Measurements from ENCODE around the gene ADAM17. TPM values are rescaled to one million over a fixed set of nuclear protein-coding genes. Genes with fewer than 3 reads are reported as not detected.

ADAM17 gene
- polyA plus RNA-seq, 1 donor from 2014 or later = 32.6 TPM

GRCh38 chr2:9480157-9480556 is 75.5 kb downstream of the ADAM17 start:
- TF ChIP-seq REST (IDR thresholded peaks at IDR 0.05; ENCODE audit: borderline replicate concordance) (no peak), RAD21 (conservative IDR thresholded peaks at IDR 0.05) (no peak), EP300 (conservative IDR thresholded peaks at IDR 0.05; ENCODE audit: poor library complexity, severe bottlenecking) (no peak), MXI1 (conservative IDR thresholded peaks at IDR 0.05; ENCODE audit: poor library complexity, severe bottlenecking) (no peak), SMC3 (conservative IDR thresholded peaks at IDR 0.05; ENCODE audit: poor library complexity) (no peak), EZH2 (IDR thresholded peaks at IDR 0.05; ENCODE audit: borderline replicate concordance, insufficient read depth, low read length, poor library complexity, severe bottlenecking) (no peak), POLR2AphosphoS5 (IDR thresholded peaks at IDR 0.05) (no peak), CTCF (IDR thresholded peaks at IDR 0.05; ENCODE audit: poor library complexity, severe bottlenecking) (no peak), TAF1 (IDR thresholded peaks at IDR 0.05; ENCODE audit: low read depth) (no peak)
- Histone ChIP-seq H3K27ac (ENCODE audit: low read length) (no peak overlapping the region), H3K36me3 (ENCODE audit: insufficient read depth, low read length) (no peaks in the 10 kb centered on the region), H3K9ac (ENCODE audit: low read length) (no peak overlapping the region), H3K4me3 (ENCODE audit: low read length) (no peak overlapping the region), H3K9me2 (ENCODE audit: insufficient read depth, low read length) (no peaks in the 10 kb centered on the region), H3K9me3 (ENCODE audit: low read length) (no peaks in the 10 kb centered on the region), H4K20me1 (ENCODE audit: insufficient read depth) (no peaks in the 10 kb centered on the region), H3F3A (ENCODE audit: insufficient read depth, low read length, poor library complexity, severe bottlenecking) (no peaks in the 10 kb centered on the region), H2AFZ (ENCODE audit: low read depth, low read length) (no peak overlapping the region), H3K79me2 (replicated peaks; ENCODE audit: insufficient read depth, low read length) (no peaks in the 10 kb centered on the region), H3K4me2 (ENCODE audit: low read length) (no peak overlapping the region), H3K27me3 (ENCODE audit: insufficient read depth, low read depth, low read length) (no peaks in the 10 kb centered on the region)

DNA sequence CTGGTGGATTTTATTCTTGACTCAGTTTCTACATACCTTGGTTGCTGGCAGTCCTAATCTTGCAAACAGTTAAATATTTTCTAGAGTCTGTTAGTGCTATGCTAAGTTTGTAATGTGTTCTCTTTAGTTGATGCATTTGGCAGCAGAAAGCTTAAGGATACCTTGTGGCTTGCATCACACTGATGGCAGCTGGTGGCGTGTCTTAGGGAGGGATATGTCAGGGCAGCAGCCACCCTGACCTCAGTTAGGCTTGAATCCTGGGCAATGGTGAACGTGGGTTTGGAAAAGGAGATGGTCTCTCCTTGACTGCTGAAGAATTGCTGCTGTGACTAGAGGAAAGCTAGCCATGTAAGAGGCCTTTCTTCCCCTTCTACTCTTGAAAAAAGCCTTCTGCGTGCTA is 77.1 kb downstream of the ADAM17 start:
- H3K27ac ChIP-seq (ENCODE audit: low read length) = no peak overlapping the region
- no peak overlapping the region for H3K9ac ChIP-seq (ENCODE audit: low read length)
- H3K4me2 ChIP-seq (ENCODE audit: low read length) = no peak overlapping the region
- no peaks in the 10 kb centered on the region for H3K36me3 ChIP-seq (ENCODE audit: insufficient read depth, low read length)
- no peaks in the 10 kb centered on the region for H3K79me2 ChIP-seq (replicated peaks; ENCODE audit: insufficient read depth, low read length)
- H3K9me2 ChIP-seq (ENCODE audit: insufficient read depth, low read length) = no peaks in the 10 kb centered on the region
- no peak overlapping the region for H3K4me3 ChIP-seq (ENCODE audit: low read length)
- no peaks in the 10 kb centered on the region for H3K9me3 ChIP-seq (ENCODE audit: low read length)
- no peak overlapping the region for H2AFZ ChIP-seq (ENCODE audit: low read depth, low read length)
- H3F3A ChIP-seq (ENCODE audit: insufficient read depth, low read length, poor library complexity, severe bottlenecking) = no peaks in the 10 kb centered on the region
- no peaks in the 10 kb centered on the region for H4K20me1 ChIP-seq (ENCODE audit: insufficient read depth)
- H3K27me3 ChIP-seq (ENCODE audit: insufficient read depth, low read depth, low read length) = no peaks in the 10 kb centered on the region
- TF ChIP-seq SMC3 (conservative IDR thresholded peaks at IDR 0.05; ENCODE audit: poor library complexity) (no peak), CTCF (IDR thresholded peaks at IDR 0.05; ENCODE audit: poor library complexity, severe bottlenecking) (no peak), MXI1 (conservative IDR thresholded peaks at IDR 0.05; ENCODE audit: poor library complexity, severe bottlenecking) (no peak), TAF1 (IDR thresholded peaks at IDR 0.05; ENCODE audit: low read depth) (no peak)
